Testis (tissue), 3 donors: Measurements from ENCODE around the gene MRPL44. TPM values are rescaled to one million over a fixed set of nuclear protein-coding genes. Genes with fewer than 3 reads are reported as not detected.

Experiments used
- DNase-seq: peaks from one replicate; pipeline ENCODE4 v3.0.0-alpha.2; 2019
- H3K27ac ChIP-seq, 2 donors: fragments of 200-600 bp; sonication (generic); one replicate each; pipeline ENCODE4 v1.5.1; 2019
- H3K27me3 ChIP-seq: fragments of 200-600 bp; sonication (generic); one replicate; pipeline ENCODE4 v1.5.1; 2019
- H3K36me3 ChIP-seq: fragments of 200-600 bp; sonication (generic); one replicate; pipeline ENCODE4 v1.5.1; 2017; ENCODE audit warnings: low read depth; ENCODE audit errors: missing control alignments
- H3K4me1 ChIP-seq: fragments of 200-600 bp; sonication (generic); one replicate; pipeline ENCODE4 v1.5.1; 2019
- H3K4me3 ChIP-seq, 2 donors: fragments of 200-600 bp; sonication (generic); one replicate each; pipeline ENCODE4 v1.5.1; 2017 to 2019
- H3K9me3 ChIP-seq: fragments of 200-600 bp; sonication (generic); one replicate; pipeline ENCODE4 v1.5.1; 2017
- CTCF ChIP-seq, 3 experiments: fragments of 450-650 bp in 2 of 3; fragments of 200-600 bp in 1 of 3; sonication (generic) in 1 of 3; IDR thresholded peaks; one replicate each; pipeline ENCODE4 v1.5.1; 2016 to 2019; ENCODE audit warnings: antibody characterized with exemption in 3 of 3, mild to moderate bottlenecking in 2 of 3, moderate library complexity in 1 of 3
- POLR2A ChIP-seq: fragments of 450-650 bp; IDR thresholded peaks from one replicate; pipeline ENCODE4 v1.6.1; 2017; ENCODE audit warnings: antibody characterized with exemption, mild to moderate bottlenecking, moderate library complexity
- WGBS, 2 donors: methylation state at CpG; one replicate each; pipeline ENCODE4 v1.1.5; 2018; 5-methylcytosine and 5-hydroxymethylcytosine counted together
- intact Hi-C: fragments of 100-400 bp; cut with DNase I; formaldehyde crosslinking; loops from one replicate; pipeline ENCODE4 v1.15.1; 2023; ENCODE audit warnings: low total_unique reads
- polyA plus RNA-seq: library from polyadenylated mRNA; stranded (reverse); fragments of 350-450 nt; fragmentation: Illumina TruSeq; extraction: RNeasy Lipid Tissue Mini Kit (QIAGEN cat#74804); gene quantifications from one replicate; pipeline ENCODE4 v1.2.3, GENCODE V29; 2014; ENCODE audit warnings: low read depth, low replicate concordance; ENCODE audit not compliant: insufficient read depth
- total RNA-seq, 2 donors: library from RNA; depleted of rRNA; stranded (reverse); fragments of >200 nt; gene quantifications; one replicate each; pipeline ENCODE4 v1.2.3, GENCODE V29; 2016

The MRPL44 gene
- total and polyA plus RNA-seq, 3 donors from 2014 or later: 36.6 to 39.4 (median 37.4) TPM

- H3K27me3 ChIP-seq: no peaks in the 10 kb centered on the region
- 77 to 82% methylated on average over 3 of the region's 3 CpGs for WGBS, 2 donors
- no peak overlapping the region for H3K27ac ChIP-seq
- peaks cover 3% of the 10 kb centered on the region for H3K36me3 ChIP-seq
- intact Hi-C loops: no loop called here
- TF ChIP-seq POLR2A (no peak), CTCF (IDR thresholded peaks at IDR 0.05) (no peak)
- H3K4me1 ChIP-seq: no peaks in the 10 kb centered on the region
- no peak overlapping the region for H3K4me3 ChIP-seq
- H3K9me3 ChIP-seq: no peaks in the 10 kb centered on the region
- no peak for DNase-seq
Observed at GRCh38 chr2:223915071-223915470, 42.2 kb upstream of the MRPL44 start.

- H3K27ac ChIP-seq: no peak overlapping the region
- DNase-seq: no peak
- H3K9me3 ChIP-seq: no peaks in the 10 kb centered on the region
- no peak overlapping the region for H3K4me3 ChIP-seq
- H3K27me3 ChIP-seq: no peaks in the 10 kb centered on the region
- no peaks in the 10 kb centered on the region for H3K4me1 ChIP-seq
- TF ChIP-seq CTCF (IDR thresholded peaks at IDR 0.05) (no peak), POLR2A (no peak)
- peaks cover 3% of the 10 kb centered on the region for H3K36me3 ChIP-seq
- WGBS, 2 donors: 89 to 93% methylated on average over 8 of the region's 8 CpGs
- intact Hi-C loops: no loop called here
Observed at GRCh38 chr2:223916181-223916920, 40.9 kb upstream of the MRPL44 start.

- TF ChIP-seq CTCF (IDR thresholded peaks at IDR 0.05): no peak
- no peak overlapping the region for H3K4me3 ChIP-seq
- no peak overlapping the region for H3K27ac ChIP-seq
- intact Hi-C loops: no loop called here
- no peaks in the 10 kb centered on the region for H3K27me3 ChIP-seq
- H3K36me3 ChIP-seq: peaks cover 3% of the 10 kb centered on the region
- DNase-seq: no peak
- H3K9me3 ChIP-seq: no peaks in the 10 kb centered on the region
- 85 to 86% methylated on average over 11 of the region's 11 CpGs for WGBS, 2 donors
- H3K4me1 ChIP-seq: no peaks in the 10 kb centered on the region
Observed at GRCh38 chr2:223918671-223919134, 38.6 kb upstream of the MRPL44 start.

- DNase-seq: no peak
- TF ChIP-seq POLR2A (no peak), CTCF (IDR thresholded peaks at IDR 0.05) (peak in 1 of 3 experiments; percentile 28)
- Histone ChIP-seq H3K36me3 (peaks cover 2% of the 10 kb centered on the region), H3K4me1 (no peaks in the 10 kb centered on the region), H3K4me3 (no peak overlapping the region), H3K27ac (no peak overlapping the region), H3K9me3 (no peaks in the 10 kb centered on the region), H3K27me3 (no peaks in the 10 kb centered on the region)
- WGBS, 2 donors: 95 to 98% methylated on average over 4 of the region's 4 CpGs
- intact Hi-C loops: no loop called here
Observed at GRCh38 chr2:223920109-223920508, 37.2 kb upstream of the MRPL44 start.

GRCh38 chr2:223921204-223921603 lies 36.1 kb upstream of the MRPL44 start:
- TF ChIP-seq POLR2A (no peak), CTCF (IDR thresholded peaks at IDR 0.05) (no peak)
- Histone ChIP-seq H3K27ac (no peak overlapping the region), H3K36me3 (no peaks in the 10 kb centered on the region), H3K9me3 (no peaks in the 10 kb centered on the region), H3K27me3 (no peaks in the 10 kb centered on the region), H3K4me1 (no peaks in the 10 kb centered on the region), H3K4me3 (no peak overlapping the region)
- DNase-seq: no peak
- intact Hi-C loops: no loop called here
